Measurements from ENCODE around the gene SH3GL1.
A peak's percentile ranks its signal among the peaks of the same experiment; 100 is the strongest.

- no peak for TF ChIP-seq CTCF (IDR thresholded peaks at IDR 0.05)
- TF ChIP-seq POLR2A (IDR thresholded peaks at IDR 0.05) = peak in 1 of 2 donors; percentile 38
These were observed 56.7 kb downstream of the SH3GL1 start, which contains the start of gene MPND for GRCh38 chr19:4343370-4344307.
